GM18499 (cell line): ENCODE data around the gene PGPEP1.

Source experiments
- ATAC-seq: cut with Tn5 transposase; IDR thresholded peaks from one replicate; pipeline ENCODE4 v1.9.1; 2021; ENCODE audit warnings: moderate number of reproducible peaks; ENCODE audit not compliant: insufficient read depth, unreplicated experiment

PGPEP1 gene

DNA sequence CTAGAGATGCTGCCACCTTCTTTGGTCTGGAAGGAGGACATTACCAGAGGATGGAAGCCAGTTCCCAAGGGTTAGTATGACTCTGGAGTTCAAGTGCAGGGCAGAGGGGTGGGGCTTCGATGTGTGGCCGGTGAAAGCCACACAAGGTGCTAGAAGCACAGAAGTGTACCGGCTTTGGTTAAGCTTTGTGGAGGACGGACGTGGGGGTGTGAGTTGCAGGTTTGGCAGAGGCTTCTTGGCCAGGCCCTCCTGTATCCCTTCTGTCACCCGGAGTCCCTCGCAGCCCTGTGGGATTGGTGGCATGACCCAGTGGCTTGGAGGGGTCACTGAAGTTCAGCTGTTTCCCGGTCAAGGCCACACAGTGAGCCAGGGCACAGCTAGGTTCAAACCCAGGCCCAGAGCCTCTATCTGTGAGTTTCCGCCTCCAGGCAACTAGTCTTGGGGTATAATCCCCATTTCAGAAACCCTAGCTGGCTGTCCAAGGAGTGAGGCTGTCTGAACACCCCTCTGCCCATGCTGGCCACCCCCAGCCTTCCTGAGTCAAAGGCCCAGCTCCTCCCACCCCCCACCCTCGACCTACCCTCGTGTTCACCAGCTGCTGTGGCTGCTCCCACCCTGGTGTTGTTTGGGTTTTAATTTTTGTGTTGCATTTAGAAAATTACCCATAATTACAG is 74.2 kb downstream of the PGPEP1 start:
- ATAC-seq = no peak

DNA sequence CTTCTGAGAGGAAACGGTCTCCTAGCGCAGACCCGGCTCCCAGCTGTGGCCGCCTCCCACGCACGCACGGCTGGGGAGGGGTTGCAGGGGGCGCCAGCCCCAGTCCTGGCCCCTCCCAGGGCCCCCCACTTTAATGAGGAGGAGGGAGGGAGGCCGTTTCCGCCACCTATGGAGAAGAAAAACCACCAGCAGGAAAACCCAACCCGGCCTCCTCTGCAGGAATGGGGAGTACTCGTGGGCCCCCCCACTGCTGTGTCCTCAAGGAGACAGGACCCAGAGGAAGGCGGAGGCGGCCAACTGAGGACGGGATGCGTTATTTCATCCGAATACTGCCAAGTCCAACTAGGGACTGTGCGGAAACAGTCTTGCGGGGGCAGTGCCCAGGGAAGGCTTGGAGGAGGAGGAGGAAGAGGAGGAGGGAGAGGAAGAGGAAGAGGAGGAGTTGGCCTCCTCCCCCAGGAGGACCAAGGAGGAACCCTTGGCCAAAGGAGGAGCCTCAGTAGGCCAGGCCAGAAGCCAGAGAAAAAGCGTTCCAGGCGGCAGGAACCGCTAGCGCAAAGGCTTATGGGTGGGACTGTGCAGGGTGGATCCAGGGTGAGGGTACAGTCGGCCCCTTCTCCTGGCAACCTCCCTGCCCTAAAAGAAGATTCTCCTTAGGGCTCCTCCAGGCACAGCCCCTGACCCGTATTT is 74.9 kb downstream of the PGPEP1 start:
- ATAC-seq = no peak

DNA sequence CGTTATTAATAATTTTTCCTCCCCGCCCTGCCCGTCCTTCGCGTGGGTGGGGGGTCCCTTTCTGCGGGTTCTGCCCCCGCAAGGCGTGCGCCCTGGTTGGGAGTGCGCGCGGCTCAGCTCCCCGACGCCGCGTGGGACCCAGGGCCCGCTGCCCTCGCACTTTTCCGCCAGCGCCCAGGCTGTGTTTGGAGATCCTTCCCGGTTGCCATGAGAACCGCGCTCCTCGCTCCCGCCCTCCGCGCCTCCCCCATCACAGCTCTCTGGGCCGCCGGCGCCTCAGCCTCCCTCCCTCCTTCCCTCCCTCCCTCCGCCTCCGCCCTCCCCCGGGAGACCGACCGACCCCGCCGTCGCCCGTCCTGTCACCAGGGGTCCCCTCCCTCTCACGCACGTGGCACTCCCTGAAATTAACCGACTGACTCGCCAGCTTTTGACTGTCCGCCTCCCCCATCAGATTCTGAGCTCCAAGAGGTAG is 76.4 kb downstream of the PGPEP1 start:
- no peak for ATAC-seq

DNA sequence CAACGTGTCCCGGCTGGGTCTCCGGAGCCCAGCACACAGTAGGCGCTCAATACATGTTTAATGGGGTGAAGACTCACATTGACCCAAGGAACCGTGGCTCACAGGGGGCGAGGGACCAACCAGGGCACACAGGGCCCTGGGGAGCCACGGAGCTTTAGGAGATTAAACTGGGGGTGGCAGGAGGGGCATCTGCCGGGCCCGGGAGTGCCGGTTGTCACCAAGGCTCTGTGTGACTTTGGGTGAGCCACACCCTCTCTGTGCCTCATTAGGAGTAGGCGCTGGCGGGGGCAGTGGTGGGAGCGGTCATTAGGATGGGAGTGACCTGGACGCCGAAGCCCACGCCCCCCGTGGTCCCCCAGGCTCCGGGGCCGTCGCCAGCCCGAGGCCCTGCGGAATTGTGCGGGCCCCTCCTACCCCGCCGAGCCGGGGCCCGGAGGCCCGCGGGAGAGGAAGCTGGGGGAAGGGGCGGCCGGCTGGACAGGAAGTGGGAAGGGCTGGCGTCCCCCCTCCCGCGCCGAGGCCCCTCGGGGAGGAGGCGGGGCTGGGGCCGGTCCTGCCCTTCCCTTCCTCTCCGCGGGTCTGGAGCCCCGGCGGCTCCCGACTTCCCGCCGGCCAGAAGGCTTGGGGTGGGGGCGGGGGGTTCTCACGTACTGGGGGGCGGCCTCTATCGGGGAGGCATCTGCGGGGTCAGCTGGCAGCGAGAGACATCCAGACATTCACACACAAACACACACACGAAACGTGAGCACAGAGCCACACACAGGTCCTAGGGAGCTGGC is 77.0 kb downstream of the PGPEP1 start:
- no peak for ATAC-seq

DNA sequence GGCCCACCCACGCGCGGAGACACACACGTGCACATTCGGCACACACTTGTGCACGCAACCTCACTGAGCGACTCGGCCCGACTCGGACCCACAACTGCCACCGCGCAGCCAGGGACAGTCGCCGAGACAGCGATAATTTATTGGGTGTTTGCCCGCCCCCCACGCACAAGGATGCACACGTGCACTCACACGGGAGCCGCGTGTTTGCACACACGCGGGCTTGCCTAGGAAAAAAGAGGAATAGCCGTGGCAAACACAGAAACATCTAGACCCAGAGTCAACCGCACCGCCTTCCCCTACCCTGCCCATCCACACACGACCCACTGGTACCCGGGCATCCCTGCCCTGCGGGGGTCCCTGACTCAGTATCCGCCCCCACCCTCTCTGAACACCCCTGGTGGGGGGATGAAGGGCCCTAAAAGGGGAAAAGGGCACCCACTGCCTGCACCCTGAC is 77.7 kb downstream of the PGPEP1 start:
- no peak for ATAC-seq

DNA sequence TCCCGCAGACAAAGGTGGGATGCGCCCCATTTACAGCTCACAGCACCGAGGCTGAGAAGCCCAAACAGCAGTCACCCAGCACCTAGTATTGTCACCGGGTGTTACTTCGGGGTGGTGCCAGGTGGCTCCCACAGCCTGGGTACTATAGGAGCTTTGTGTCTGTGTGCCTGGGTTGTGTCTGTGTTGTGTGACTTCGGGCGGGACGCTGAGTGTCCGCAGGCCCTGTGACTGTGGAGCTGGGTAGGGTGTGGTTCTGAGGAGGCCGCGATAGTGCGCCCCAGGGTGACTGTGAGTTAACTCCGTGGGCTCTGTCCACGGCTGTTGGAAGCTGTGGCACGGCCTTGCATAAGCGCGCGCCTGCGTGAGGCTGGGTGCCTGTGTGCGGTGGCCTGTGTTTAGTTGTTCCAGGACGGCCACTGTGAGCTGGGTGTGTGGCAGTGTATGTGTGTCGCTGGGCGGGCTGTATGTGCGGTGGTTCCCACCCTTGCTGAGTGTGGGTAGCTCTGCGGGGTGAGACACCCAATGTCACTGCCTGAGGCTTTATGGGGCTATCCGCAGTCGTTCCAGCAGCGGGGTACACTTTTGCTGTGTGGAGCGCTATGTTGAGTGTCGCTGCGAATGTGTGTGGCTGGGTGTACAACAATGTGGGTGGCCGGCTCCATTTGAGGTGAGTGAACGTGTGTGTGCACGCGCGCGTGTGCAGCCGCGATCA is 78.2 kb downstream of the PGPEP1 start:
- ATAC-seq = no peak

DNA sequence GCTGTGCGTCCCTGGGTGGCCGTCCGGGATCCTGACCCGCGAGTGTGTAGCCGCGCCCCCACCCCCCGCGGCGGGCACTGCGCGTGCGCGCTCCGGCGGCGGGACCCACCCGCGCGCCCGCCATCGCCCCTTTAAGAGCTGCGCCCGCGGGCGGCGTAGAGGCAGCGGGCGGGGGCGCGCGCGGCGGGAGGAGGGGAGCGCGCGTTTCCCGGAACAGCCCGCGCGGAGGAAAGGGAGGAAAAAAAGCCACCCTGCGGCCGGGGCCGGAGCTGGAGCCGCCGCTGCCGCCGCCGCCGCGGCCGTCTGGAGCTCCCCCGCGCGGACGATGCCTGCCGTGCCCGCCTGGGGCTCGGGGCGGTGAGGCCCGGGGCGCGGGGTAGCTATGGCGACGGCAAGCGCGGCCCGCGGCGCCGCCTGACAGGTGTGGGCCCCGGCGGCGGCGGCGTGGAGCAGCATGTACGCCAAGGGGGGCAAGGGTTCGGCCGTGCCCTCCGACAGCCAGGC is 78.8 kb downstream of the PGPEP1 start, which contains the start of gene SSBP4:
TSS of gene SSBP4 (plus strand) at position 204 of the 504 bp plus-strand sequence. CDS start at position 455, 251 bp downstream.
- ATAC-seq = no peak
